ENCODE results near the gene PTPDC1.
"Not testable (repeated sequence)": the region's sequence is repeated elsewhere in the genome, so short reads cannot be mapped to it uniquely, and the experiment has no call there.

Gene PTPDC1

DNA sequence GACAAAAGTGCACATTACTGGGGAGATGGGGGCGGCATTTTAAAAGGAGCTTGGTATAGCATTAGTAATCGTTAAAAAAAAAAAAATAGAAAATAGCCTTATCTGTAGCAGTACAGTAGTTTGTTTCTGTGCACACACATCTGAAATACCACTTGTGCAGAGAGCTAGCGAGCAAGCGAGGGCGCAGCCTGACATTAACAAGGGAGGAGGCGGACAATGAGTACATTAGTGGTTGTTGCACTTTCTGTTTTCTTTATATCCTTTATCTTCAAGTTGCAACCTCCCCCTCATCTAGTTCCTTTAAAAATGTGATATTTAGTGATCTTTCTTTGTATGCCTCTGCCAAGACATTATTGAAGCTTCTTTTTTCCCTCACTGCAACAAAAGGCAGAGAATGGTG is 880 bp upstream of the PTPDC1 start:
- in situ Hi-C loops (cut with HindIII; ENCODE audit: low pct_ligation_motif_present, low pct_unique_long_range_greater_than_20kb, low sequenced_read_pairs) = no loop called here
- no peak for DNase-seq

DNA sequence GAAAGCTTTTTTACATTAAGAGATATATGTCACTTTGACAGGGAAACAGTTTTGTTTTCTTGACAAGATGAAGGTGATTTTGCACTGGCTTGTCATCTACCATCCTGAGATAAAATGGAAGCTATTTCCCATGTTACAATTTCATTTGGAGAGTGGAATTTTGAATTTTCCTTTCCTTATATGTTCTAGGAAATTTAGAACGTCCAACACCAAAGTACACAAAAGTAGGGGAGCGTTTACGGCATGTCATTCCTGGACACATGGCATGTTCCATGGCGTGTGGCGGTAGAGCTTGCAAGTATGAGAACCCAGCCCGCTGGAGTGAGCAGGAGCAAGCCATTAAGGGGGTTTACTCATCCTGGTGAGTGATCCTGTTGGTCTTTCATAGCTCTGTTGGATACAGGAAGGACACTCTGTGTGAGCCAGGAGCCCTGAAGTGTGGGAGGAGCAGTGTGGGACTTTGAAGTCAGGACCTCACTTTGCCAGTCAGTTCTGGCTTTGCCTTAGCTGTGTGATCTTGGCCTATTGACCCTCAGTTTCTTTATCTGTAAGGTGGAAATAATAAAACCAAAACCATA is 887 bp downstream of the PTPDC1 start:
- in situ Hi-C loops (cut with HindIII; ENCODE audit: low pct_ligation_motif_present, low pct_unique_long_range_greater_than_20kb, low sequenced_read_pairs) = no loop called here
- peak; percentile 32 for DNase-seq

DNA sequence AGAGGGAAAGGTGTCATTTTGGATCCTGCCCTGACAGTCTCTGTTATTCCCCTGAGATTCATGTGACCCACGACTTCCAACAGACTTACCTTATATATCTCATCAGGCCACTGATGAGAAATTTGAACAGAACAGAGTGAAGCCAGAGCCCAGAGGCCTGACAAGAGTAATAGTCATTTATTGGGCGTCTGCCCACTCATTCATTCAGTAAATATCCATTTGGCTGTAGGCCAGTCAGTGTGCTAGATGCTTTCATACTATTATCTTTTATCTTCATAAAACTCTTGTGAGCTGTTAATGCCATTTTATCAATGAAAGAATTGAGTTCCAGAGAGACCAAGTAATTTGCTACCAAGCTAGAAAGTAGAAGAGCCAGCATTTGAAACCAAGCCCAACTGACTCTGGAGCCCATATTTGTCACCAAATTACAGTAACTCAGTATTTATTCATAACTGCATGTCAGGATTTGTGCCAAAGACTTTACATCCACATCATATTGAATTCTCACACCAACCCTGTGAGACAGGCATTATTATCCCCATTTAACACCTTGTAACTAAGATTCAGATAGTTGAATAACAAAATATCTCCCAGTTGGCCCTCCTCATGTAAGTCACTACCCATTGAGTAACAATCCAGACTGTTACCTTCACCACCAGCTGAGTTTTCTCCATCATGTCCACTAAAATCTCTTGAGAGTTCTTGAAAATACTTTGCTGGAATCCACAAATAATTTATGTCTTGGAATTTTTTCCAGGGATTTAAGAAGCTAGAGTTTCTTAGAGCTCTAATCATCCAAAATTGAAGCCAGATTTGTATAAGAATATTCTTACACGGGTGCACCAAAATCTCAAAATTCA is 2.5 kb downstream of the PTPDC1 start:
- DNase-seq = no peak
- in situ Hi-C loops (cut with HindIII; ENCODE audit: low pct_ligation_motif_present, low pct_unique_long_range_greater_than_20kb, low sequenced_read_pairs) = no loop called here

DNA sequence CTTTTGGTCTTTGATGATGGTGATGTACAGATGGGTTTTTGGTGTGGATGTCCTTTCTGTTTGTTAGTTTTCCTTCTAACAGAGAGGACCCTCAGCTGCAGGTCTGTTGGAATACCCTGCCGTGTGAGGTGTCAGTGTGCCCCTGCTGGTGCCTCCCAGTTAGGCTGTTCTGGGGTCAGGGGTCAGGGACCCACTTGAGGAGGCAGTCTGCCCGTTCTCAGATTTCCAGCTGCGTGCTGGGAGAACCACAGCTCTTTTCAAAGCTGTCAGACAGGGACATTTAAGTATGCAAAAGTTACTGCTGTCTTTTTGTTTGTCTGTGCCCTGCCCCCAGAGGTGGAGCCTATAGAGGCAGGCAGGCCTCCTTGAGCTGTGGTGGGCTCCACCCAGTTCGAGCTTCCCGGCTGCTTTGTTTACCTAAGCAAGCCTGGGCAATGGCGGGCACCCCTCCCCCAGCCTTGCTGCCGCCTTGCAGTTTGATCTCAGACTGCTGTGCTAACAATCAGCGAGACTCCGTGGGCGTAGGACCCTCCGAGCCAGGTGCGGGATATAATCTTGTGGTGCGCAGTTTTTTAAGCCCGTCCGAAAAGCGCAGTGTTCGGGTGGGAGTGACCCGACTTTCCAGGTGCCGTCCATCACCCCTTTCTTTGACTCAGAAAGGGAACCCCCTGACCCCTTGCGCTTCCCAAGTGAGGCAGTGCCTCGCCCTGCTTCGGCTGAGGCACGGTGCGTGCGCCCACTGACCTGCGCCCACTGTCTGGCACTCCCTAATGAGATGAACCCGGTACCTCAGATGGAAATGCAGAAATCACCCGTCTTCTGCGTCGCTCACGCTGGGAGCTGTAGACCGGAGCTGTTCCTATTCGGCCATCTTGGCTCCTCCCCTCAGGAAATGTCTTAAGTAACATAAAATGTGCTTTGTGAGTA is 10.2 kb downstream of the PTPDC1 start:
- DNase-seq; in situ Hi-C loops (cut with HindIII; ENCODE audit: low pct_ligation_motif_present, low pct_unique_long_range_greater_than_20kb, low sequenced_read_pairs): not testable (repeated sequence)

DNA sequence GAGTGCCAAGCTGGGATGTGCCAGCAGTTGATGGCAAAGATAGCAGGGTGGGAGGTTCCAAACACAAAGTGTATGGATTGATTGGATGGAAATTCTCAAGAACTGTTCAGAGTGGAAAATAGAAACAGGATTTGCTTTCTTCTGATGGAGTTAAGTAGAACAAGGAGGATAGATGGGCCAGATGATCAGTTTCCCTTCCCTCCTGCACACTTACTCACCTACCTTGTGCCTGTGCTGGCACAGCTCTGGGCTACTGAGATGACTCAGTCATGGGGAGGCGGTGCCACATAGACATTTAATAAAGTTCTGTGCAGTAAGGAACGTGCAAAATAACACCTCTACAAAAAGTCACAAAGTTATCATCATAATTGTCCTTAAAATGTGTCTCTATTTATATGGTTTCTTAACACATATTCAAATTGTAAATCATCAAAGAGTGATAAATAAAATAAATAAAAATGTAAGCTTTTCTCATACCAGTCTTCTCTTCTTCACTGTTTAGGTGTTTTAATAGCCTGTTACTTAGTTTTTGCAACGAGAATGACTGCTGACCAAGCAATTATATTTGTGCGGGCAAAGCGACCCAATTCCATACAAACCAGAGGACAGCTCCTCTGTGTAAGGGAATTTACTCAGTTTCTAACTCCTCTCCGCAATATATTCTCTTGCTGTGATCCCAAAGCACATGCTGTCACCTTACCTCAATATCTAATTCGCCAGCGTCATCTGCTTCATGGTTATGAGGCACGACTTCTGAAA is 12.7 kb downstream of the PTPDC1 start:
- in situ Hi-C loops (cut with HindIII; ENCODE audit: low pct_ligation_motif_present, low pct_unique_long_range_greater_than_20kb, low sequenced_read_pairs) = no loop called here
- DNase-seq = peak; percentile 6

DNA sequence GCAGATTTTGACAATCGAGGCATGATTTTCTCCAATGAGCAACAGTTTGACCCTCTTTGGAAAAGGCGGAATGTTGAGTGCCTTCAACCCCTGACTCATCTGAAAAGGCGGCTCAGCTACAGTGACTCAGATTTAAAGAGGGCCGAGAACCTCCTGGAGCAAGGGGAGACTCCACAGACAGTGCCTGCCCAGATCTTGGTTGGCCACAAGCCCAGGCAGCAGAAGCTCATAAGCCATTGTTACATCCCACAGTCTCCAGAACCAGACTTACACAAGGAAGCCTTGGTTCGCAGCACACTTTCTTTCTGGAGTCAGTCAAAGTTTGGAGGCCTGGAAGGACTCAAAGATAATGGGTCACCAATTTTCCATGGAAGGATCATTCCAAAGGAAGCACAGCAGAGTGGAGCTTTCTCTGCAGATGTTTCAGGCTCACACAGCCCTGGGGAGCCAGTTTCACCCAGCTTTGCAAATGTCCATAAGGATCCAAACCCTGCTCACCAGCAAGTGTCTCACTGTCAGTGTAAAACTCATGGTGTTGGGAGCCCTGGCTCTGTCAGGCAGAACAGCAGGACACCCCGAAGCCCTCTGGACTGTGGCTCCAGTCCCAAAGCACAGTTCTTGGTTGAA is 13.6 kb downstream of the PTPDC1 start:
- DNase-seq = peak; percentile 25
- in situ Hi-C loops (cut with HindIII; ENCODE audit: low pct_ligation_motif_present, low pct_unique_long_range_greater_than_20kb, low sequenced_read_pairs) = no loop called here

DNA sequence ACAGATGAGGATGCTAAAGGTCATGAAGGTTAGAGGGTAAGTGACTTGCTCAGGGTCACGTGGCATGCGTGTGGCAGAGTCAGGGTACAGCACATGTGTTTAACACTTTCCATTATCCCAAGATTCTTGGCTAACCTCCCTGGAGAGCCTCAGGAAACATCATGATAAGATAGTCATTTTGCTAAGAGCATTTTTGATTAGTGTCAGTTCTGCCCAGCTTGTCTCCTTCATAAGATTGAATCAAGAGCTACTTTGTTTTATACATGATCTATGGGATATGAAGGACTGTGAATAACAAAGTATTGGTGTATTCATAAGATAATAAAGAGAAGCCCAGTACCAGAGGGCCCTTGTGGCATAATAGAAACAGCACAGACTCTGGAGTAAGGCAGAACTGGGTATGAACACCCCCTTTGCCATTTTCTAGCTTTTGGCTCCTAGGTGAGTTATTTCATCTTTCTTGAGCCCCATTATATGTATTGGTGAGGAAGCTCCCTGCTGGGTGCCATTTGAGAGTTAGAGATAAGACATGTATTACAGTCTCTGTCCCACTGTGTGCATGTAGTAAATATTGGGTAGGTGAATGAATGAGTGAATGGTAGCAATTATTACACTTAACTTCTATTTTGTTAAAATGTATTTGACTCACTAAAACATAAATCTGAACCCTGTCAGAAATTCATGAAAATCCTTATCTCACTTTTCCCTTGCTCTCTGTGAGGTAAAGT is 16.1 kb downstream of the PTPDC1 start:
- DNase-seq = no peak
- in situ Hi-C loops (cut with HindIII; ENCODE audit: low pct_ligation_motif_present, low pct_unique_long_range_greater_than_20kb, low sequenced_read_pairs) = no loop called here

DNA sequence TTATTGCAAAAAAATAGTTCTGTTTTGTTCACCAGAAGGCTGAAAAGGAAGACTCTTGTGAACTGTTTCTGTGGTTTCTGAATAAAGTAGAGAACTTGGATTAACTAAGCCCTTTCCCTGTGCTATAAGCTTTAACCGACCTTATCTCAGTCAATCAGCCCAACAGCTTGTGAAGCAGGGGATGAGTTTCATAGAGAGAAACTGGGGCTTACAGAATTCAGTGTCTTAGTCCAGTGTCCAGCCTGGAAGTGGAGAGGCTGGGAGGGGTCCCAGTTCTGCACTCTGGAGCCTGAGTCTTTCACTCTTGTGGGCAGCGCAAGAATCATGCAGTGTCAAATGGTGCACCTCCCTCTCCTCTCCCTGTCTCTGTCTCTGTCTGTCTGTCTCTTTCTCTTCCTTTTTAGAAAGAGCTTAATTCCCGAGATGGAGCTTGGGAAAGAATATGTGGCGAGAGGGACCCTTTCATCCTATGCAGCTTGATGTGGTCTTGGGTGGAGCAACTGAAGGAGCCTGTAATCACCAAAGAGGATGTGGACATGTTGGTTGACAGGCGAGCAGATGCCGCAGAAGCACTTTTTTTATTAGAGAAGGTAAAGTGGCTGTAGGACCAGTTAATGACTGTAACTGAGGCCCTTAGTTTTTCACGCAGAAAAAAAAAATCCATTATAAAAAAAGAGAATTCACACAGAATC is 17.0 kb downstream of the PTPDC1 start:
- in situ Hi-C loops (cut with HindIII; ENCODE audit: low pct_ligation_motif_present, low pct_unique_long_range_greater_than_20kb, low sequenced_read_pairs) = no loop called here
- no peak for DNase-seq

DNA sequence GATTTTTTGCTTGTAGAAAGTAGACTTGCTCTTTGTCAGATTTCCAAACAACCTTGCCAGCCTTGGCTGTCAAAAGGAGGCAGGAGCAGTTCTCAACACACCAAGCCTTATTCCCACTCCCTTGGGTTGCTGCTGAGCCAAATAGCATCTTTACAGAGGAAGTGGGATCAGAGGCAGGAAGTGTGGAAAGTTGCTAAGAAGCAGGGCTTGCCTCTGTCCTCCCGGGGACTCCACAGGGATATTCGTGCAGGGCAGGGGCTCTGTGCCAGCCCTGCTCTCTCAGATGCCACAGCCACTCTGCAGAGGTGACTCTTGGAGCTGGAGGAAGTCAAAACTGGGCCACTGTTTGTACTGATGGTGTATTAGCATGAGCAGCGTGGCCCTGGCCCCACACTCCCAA is 24.3 kb downstream of the PTPDC1 start:
- DNase-seq = no peak
- in situ Hi-C loops (cut with HindIII; ENCODE audit: low pct_ligation_motif_present, low pct_unique_long_range_greater_than_20kb, low sequenced_read_pairs) = no loop called here

DNA sequence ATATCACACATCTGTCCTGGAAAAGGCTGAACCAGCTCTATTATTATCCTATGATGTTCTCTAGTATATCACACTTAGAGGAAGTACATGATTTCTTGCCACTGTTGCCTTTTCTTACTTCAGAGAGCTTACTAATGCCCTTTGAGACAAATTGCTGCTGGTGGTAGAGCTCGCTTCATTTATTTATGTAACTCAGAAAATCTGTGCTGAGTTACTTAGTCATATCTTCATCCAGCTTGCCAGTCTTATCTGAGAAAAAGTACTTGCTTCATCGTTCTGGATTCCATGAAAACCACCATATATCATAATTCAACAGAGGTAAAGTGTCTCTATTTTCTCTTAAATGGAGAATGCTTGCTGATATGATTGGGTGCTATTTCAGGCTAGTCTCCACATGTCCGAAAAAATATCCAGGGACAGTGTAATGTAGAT is 26.6 kb downstream of the PTPDC1 start:
- in situ Hi-C loops (cut with HindIII; ENCODE audit: low pct_ligation_motif_present, low pct_unique_long_range_greater_than_20kb, low sequenced_read_pairs) = no loop called here

DNA sequence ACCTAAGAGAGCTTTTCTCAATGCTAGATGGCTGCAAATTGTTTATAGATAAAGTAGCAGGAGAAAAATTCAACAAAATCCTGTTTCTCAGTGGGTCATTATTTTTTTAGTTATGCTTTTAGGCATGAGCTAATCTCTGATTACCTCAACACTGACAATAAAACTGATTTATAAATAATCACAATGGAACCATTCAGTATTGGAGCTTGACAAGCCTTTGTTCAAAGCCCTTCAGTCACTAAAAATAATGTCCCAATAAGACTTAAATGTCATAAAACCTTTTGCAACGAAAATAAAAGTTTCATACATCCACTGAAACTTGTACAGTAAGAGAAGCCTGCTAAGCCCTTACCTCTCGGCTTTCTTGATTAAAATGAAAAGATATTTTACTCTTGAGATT is 27.2 kb downstream of the PTPDC1 start:
- in situ Hi-C loops (cut with HindIII; ENCODE audit: low pct_ligation_motif_present, low pct_unique_long_range_greater_than_20kb, low sequenced_read_pairs) = no loop called here
- DNase-seq = no peak

More for the DNA sequence above, 26.6 kb downstream of the PTPDC1 start:
- no peak for DNase-seq

DNA sequence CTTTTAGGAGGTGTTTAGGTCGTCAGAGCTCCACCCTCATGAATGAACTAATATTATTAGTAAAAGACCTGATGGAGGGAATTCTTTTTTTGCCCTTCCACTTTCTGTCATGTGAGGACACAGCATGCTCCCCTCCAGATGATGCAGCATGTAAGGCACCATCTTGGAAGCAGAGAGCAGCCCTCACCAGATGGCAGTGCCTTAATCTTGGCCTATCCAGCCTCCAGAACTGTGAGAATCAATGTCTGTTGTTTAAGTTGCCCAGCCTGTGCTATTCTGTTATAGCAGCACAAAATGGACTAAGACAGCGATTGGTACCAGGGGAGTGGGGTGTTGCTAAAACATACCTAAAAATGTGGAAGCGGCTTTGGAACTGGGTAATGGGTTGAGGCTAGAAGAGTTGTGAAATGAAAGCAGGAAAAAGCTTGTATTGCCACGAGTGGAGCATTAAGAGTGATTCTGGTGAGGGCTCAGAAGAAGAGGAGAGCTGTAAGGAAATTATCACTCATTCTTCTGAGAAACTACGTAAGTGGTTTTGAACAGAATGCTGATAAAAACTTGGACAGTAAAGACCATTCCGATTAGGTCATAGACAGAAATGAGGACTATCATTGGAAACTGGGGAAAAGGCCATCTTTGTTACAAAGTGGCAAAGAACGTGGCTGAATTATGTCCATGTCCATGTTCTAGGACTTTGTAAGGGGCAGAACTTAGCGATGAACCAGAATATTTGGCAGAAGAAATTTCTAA is 28.6 kb downstream of the PTPDC1 start:
- in situ Hi-C loops (cut with HindIII; ENCODE audit: low pct_ligation_motif_present, low pct_unique_long_range_greater_than_20kb, low sequenced_read_pairs) = no loop called here
- no peak for DNase-seq

DNA sequence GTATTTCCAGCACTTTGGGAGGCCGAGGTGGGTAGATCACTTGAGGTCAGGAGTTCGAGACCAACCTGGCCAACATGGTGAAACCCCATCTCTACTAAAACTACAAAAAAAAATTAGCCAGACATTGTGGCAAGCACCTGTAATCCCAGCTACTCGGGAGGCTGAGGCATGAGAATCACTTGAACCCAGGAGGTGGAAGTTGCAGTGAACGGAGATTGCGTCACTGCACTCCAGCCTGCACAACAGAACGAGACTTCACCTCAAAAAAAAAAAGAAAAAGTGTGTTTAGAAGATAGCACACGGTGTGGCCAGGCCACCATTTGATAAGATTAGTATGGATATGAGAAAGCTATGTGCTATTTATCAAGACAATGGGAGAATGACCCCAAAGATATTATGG is 35.8 kb downstream of the PTPDC1 start:
- DNase-seq; in situ Hi-C loops (cut with HindIII; ENCODE audit: low pct_ligation_motif_present, low pct_unique_long_range_greater_than_20kb, low sequenced_read_pairs): not testable (repeated sequence)

DNA sequence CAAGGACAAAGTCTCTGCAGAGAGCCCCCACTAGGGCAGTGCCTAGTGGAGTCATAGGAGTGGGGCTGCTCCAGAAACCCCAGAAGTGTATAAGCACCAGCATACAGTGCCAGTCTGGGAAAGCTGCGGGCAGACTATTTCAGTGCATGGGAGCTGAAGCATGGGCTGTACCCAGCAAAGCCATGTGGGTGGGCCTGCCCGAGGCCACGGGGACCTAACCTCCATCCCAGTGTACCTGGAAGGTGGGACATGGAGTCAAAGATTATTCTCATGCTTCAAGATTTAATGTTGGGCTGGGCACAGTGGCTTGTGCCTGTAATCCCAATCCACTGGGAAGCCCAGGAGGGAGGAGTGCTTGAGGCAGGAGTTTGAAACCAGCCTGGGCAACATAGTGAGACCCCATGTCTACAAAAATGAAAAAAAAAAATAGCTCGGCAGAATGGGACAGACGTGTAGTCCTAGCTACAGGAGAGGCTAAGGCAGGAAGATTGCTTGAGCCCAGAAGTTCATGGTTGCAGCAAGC is 36.7 kb downstream of the PTPDC1 start:
- DNase-seq = no peak
- in situ Hi-C loops (cut with HindIII; ENCODE audit: low pct_ligation_motif_present, low pct_unique_long_range_greater_than_20kb, low sequenced_read_pairs) = no loop called here

DNA sequence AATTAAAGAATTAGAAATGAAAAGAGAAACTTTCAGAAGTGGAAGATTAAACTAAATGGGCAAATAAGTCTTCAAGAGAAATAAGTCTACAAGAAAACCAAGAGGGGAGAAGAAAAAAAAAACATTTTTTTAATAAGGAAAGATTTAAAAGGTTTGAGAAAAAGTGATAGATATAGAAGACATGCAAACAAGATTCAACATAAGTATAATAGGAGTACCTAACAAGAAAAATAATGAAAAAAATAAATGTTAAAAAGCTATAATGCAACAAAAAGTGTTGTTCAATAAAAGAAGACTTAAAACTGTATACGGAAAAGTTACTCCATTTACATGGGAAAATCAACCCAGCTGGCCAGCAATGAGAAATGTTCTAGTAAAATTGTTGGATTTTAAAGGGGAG is 42.6 kb downstream of the PTPDC1 start:
- no peak for DNase-seq
- in situ Hi-C loops (cut with HindIII; ENCODE audit: low pct_ligation_motif_present, low pct_unique_long_range_greater_than_20kb, low sequenced_read_pairs) = no loop called here

DNA sequence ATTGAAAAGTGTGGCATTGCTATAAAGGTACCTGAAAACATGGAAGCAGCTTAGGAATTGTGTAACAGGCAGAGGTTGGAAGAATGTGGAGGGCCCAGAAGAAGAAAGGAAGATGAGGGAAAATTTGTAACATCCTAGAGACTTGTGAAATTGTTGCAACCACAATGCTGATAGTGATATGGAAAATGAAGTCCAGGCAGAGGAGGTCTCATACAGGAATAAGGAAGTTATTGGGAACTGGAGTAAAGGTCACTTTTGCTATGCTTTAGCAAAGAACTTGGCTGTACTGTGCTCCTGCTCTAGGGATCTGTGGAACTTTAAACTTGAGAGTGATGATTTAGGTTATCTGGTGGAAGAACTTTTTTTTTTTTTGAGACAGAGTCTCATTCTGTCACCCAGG is 43.5 kb downstream of the PTPDC1 start:
- in situ Hi-C loops (cut with HindIII; ENCODE audit: low pct_ligation_motif_present, low pct_unique_long_range_greater_than_20kb, low sequenced_read_pairs) = no loop called here
- no peak for DNase-seq

All from ACHN (cell line).